ENCODE measurements around the gene CDKAL1. TPM values are rescaled to one million over a fixed set of nuclear protein-coding genes. Genes with fewer than 3 reads are reported as not detected.

Gene CDKAL1
- total RNA-seq, 4 donors from 2014 or later = 11.8 to 21.4 (median 13.8) TPM

DNA sequence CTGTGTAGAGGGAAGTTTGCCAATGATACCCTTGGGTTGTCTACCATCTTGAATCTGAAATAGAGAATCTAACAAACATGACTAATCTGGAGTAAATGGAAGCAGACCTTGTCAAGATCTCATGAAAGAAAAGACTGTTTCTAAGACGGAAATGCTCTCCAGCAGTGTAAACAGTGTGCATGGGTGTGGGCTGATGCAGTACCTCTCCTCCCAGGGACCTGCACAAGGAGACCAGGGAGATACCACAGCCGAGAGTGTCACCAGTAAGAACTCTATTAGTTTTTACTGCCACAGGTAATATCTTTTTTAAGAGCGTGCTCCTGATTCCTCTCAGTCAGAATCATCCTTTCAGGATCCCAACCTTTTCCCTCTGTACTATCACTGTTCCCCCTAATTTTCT, 546.0 kb downstream of the CDKAL1 start:
- ATAC-seq (ENCODE audit: low FRiP score) = no peak
- no peak for DNase-seq (ENCODE audit: low spot score)
- TF ChIP-seq, protein P1, sequence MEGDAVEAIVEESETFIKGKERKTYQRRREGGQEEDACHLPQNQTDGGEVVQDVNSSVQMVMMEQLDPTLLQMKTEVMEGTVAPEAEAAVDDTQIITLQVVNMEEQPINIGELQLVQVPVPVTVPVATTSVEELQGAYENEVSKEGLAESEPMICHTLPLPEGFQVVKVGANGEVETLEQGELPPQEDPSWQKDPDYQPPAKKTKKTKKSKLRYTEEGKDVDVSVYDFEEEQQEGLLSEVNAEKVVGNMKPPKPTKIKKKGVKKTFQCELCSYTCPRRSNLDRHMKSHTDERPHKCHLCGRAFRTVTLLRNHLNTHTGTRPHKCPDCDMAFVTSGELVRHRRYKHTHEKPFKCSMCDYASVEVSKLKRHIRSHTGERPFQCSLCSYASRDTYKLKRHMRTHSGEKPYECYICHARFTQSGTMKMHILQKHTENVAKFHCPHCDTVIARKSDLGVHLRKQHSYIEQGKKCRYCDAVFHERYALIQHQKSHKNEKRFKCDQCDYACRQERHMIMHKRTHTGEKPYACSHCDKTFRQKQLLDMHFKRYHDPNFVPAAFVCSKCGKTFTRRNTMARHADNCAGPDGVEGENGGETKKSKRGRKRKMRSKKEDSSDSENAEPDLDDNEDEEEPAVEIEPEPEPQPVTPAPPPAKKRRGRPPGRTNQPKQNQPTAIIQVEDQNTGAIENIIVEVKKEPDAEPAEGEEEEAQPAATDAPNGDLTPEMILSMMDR (IDR thresholded peaks at IDR 0.05) = no peak

DNA sequence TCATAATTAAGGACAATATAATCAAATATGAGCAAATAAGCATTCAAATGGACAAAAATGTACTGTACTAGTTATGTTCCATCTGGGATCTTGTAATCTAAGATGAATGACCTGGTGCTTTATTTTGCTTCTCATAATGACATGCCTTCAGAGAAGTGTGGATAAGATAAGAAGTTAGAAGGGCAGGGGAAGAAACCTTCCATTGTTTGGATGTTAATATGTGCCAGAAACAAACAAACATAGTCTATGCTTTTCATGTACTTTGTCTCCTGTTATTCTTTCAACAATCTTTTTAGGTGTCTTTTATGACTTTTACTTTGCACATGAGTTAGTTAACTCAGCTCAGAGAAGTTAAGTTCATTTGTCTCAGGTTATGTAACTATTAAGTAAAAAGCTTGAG, 547.8 kb downstream of the CDKAL1 start:
- TF ChIP-seq, protein P1 (IDR thresholded peaks at IDR 0.05) = no peak
- DNase-seq (ENCODE audit: low spot score) = no peak
- ATAC-seq (ENCODE audit: low FRiP score) = no peak

DNA sequence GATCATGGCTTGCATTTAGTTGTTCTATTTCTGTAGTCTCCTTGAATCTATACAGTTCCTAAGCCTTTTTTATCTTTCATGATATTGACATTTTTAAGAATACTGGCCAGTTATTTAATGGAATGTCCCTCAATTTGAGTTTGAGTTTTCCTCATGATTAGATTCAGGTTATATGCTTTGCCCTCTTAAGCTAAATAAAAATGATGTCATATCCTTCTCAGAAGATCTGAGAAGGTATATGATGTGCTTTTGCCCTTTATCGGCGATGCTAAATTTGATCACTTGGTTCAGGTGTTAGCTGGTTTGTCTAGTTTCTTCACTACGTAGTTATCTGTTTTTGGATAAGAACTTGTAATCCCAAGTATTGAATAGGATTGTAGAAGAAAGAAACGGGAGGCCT, 549.5 kb downstream of the CDKAL1 start:
- TF ChIP-seq, protein P1 (IDR thresholded peaks at IDR 0.05) = no peak
- DNase-seq (ENCODE audit: low spot score) (no peak), ATAC-seq (ENCODE audit: low FRiP score) (no peak)

DNA sequence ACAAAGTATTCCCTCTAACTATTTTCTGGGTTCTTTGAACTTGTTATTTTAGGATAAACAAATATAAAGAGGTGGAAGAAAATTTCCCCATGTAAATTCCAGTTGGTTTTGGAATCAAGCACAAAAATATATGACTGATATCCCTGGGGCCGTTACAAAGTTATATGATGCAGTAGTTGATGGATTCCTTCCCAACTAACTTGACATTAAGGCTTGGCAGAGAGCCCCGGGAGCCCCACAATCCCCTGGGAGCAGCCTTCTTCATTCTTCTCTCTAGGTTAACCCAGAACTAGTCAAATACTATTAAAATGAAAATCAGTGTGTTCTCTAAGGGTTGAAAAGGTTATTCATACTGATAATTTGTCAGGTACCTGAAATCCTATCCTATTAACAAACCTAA, 550.4 kb downstream of the CDKAL1 start:
- TF ChIP-seq, protein P1 (IDR thresholded peaks at IDR 0.05) = no peak
- no peak for DNase-seq (ENCODE audit: low spot score)
- no peak for ATAC-seq (ENCODE audit: low FRiP score)

DNA sequence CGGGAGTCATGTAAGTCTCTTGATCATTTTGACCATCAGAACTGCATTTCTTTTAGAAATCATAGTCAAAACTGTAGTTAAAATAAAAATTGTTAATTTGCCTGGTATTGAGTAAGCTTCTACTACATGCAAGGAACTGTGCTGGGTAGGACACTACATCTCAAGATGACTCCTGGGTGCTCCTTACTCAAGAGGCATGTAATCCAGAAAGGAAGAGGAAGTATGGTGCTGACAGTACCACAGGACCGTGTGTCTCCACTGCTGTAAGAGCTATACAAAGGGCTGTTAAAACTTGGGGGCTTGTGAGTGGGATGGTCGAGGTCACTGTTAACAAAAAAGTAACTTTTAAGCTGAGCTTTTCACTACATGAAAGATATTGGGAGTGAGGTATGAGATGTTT, 551.0 kb downstream of the CDKAL1 start:
- DNase-seq (ENCODE audit: low spot score) (no peak), ATAC-seq (ENCODE audit: low FRiP score) (no peak)
- TF ChIP-seq, protein P1 (IDR thresholded peaks at IDR 0.05) = no peak

DNA sequence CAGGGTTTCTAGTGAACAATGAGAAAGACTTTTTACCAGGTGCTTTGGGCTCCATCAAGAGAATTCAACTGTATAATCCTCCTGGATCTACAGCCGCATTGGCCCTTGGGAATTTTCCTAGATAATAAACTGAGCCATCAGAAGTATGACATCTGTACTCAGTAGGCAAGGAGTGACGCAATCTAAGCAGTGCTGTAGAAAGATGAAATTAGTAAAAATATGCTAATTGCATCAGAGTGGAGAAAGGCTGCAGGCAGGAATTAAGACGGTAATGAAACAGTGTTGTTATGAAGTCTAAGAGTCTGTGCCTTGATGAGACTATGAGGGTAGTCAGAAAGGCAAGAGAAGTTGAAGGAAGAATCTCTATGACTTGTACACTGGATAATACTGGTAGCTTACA, 551.4 kb downstream of the CDKAL1 start:
- DNase-seq (ENCODE audit: low spot score) = no peak
- TF ChIP-seq, protein P1 (IDR thresholded peaks at IDR 0.05) = no peak
- ATAC-seq (ENCODE audit: low FRiP score) = no peak

DNA sequence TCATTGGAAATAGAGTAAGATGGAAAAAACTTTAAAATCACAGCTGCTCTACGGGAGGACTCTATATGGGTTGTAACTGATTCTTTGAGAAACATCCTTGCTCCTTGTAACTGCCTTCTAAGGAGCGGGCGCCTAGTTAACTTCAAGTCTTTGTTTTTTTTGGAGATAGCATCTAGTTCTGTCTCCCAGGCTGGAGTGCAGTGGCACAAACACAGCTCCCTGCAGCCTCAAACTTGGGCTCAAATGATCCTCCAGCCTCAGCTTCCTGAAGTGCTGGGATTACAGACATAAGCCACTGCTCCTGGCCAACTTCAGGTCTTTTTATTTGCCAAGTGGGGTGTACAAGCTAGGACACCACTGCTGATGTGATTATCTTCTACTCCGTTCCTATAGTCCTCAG, 552.9 kb downstream of the CDKAL1 start:
- no peak for DNase-seq (ENCODE audit: low spot score)
- no peak for ATAC-seq (ENCODE audit: low FRiP score)
- TF ChIP-seq, protein P1 (IDR thresholded peaks at IDR 0.05) = no peak

Data from omental fat pad (tissue), 4 donors.